NCI-H526 treated with DMSO at 0.1 percent for 48 hours (cell line): ENCODE measurements around the gene ODC1.
"Not testable (repeated sequence)": the region's sequence is repeated elsewhere in the genome, so short reads cannot be mapped to it uniquely, and the experiment has no call there.

Source experiments
- DNase-seq: peaks from one replicate; lab custom pipeline; 2025; lab: John Stamatoyannopoulos, UW

ODC1 gene

GRCh38 chr2:10478298-10478625 is 30.1 kb upstream of the ODC1 start:
- DNase-seq, result no peak

- DNase-seq, result no peak
Measured at GRCh38 chr2:10477443-10478297, 29.5 kb upstream of the ODC1 start.

- DNase-seq, result no peak
Measured at GRCh38 chr2:10476723-10477442, 28.8 kb upstream of the ODC1 start.

GRCh38 chr2:10475811-10476660 is 27.9 kb upstream of the ODC1 start:
- DNase-seq, result no peak

DNA sequence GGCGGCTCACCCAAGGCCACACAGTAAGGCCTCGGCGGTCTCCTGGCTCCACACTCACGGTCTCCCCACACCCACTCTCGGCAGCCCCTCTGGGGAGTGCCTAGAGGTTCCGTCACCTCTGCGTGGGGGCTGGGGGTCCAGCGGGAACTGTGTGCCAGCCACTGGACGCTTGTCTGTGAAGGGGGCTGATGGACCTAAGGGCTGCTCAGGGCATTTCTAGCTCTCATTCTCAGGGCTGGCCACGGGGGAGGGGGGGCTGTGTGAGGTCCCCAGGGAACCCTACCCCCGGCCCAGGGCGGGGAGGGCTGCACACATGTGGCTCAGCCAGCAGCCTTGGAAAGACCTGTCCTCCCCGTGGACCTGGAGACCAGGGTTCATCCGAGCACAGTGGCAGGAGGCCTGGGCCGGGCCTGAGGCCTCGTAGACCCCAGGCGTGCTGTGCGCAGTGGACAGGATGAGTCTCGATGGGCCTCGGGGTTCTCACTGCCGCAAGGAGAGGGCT is 27.1 kb upstream of the ODC1 start:
- DNase-seq, result no peak

DNA sequence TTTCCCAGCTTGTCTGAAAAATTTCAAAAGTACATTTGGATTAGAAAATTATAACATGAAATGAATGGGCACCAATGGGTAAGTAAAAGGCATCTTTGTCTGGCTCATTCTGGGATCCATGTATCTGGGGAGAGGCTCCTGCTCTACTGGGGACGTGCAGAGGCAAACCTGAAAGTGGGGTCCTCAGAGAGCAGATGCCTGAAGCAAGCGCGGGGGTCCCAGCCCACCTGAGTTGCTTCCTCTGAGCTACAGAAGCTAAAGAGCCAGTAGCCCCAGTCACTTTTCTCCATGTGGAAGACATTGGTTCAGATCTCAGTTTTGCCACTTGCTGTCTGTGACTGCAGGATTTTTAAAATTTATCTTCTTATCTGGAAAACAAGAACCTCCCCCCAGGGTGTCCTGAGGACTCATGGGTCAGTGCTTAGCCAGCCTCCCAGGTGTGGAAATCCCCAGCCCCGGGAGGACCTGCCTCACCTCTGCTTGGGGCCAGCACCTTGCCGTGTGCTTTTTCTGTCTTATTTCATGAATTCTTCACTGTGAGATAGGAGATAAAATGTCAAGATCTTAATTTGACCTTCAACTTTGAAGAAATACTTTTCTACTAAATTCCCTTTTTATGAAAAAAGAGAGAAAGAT is 25.1 kb upstream of the ODC1 start:
- no peak for DNase-seq

DNA sequence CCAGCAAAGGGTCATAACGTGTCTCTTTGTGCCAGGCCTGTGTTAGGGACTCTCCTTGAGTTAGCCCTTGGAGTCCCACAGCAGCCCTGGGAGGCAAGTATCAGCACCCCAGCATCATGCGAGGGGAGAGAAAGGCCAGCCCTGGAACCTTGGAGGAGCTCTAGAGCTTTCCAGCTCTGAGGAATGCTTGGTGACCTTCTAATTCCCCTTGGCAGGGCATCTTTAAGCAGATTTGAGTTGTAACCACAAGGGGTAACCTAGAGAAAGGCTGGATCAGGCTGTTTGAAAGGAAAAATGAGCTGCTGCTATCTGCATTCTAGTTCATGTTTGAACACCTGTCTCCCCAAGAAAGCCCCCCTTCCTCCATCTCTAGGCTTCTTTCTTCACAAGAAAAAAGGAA is 23.8 kb upstream of the ODC1 start:
- no peak for DNase-seq

GRCh38 chr2:10471046-10471571 is 23.0 kb upstream of the ODC1 start:
- DNase-seq, result no peak

DNA sequence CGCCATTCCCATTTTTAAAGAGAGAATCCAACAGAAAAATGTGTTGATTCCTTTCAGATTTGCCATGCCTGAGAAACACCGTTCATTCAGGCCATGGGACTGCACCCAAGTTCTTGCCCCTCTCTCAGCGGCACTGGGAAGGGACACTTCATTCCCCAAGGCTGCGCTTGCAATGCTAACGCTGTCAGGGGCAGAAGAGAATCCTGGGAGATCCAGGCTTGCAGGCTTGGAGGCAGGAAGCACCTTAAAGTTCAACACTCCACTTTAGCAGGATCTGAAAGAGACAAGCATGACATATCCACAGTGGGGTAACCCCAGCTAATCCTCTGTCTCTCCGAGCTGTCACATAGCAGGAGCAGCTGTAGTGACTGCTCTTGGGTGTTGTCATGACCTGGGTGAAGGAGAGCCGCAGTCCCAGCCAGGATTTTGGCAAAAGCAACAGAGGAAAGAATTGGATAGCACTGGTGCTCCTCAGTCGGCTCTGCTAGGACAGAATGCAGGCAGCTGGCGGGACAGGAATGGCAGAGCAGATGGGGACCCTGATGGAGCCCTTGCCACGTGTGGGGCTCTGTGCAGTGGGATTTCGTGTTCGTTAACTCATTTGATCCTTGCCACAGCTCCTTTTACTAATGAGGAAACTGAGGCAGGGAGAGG is 22.0 kb upstream of the ODC1 start:
- DNase-seq, result no peak

- no peak for DNase-seq
Measured at GRCh38 chr2:10469301-10469700, 21.2 kb upstream of the ODC1 start.

DNA sequence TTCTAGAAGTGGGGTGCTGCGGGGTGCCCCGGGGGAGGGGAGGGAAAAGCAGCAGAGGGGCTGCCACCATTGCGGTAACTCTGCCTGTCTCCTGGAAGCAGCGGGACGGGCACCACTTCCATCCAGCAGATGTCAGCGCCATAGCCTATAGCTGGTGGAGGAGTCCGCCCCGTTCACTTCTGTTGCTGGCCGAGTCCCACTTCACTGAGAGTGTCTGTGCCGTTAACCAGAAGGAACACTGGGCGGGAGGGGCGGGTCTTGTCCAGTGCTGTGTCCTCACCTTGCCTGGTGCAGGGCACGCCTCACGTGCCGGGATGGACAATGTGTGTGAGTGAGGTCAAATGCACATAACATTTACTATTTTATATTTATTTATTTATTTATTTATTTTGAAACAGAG is 19.3 kb upstream of the ODC1 start:
- no peak for DNase-seq

DNA sequence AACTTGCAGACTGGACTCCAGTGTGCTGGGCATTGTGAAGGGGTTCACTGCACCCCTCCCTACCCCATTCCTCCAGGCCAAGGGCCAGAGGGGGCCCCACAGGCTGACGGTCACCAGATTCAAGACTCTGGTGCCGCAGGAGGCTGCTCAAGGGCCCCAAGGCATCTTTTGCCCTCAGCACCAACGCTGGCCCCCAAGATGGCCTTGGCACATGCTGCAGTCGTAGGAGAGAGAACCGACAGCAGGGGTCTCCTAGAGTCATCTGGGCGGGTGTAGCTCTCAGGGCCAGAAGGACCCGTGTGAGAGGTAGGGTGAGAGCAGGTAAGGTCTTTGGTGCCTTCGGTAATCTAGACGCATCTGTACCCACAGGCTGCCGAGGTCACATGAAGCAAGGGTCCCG is 18.7 kb upstream of the ODC1 start:
- DNase-seq, result no peak

- DNase-seq, result peak; percentile 57
Measured at GRCh38 chr2:10465910-10466309, 17.8 kb upstream of the ODC1 start.

DNA sequence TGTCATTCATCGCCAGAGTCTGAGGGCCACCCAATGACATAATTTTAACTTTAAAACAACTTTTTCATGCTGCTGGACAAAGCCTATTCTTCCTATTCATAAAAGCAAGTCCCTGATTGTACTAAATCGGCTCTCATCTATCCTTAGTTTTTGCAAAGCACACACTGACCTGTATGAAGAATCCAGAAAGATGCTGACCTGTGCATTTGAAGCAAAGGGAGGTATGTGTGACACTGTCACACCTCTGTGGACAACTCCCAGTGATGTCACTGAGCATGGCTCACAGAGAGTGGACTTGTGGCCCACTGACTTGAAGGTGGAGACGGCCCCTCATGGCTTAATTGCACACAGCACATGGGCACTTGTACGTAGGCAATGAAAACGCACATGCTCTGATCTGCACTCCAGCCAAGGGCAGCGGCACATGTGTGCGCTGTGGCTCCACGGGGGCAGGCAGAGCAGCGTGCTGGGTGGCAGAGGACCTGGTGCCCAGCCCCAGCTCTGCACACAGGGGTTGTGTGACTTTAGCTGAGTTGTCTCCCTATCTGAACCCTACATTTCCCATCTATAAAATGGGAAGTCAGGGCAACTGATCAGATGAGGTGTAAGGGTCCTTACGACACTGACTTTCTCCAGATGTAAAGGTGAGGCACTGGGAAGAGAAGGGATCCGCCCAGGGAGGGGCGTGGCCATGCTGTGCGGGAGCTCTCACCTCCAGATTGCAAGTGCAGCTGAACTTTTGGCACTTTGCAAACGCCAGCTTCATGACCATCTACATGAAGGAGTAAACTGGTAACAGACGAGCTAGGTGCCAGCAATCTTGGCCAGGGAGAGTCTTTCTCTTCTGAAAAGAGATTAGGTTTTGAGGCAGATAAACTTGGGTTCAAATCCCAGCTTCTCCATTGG is 14.3 kb upstream of the ODC1 start:
- DNase-seq, result no peak

GRCh38 chr2:10460366-10460796 is 12.3 kb upstream of the ODC1 start:
- no peak for DNase-seq

GRCh38 chr2:10457846-10458598 is 9.9 kb upstream of the ODC1 start:
- DNase-seq, result no peak

GRCh38 chr2:10457195-10457594 is 9.1 kb upstream of the ODC1 start:
- not testable (repeated sequence) for DNase-seq

DNA sequence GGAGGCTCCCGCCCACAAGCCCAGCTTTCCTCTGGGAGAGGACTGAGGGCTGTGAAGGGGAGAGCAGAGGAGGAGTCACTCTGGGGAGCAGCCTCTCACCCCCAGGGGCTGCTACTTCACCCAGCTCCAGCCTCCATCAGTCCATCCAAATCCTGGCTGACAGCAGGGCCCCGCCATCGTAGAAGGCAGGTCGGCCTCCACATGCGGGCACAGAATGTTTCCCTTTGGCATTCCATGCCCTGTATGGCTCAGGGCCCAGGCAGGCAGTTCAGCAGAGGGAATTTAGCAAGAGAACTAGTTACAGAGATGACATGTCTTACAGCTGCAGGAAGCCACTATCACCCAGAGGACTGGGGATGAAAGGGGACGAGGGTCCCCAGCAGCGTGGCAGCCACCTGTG is 6.4 kb upstream of the ODC1 start:
- DNase-seq, result no peak

DNA sequence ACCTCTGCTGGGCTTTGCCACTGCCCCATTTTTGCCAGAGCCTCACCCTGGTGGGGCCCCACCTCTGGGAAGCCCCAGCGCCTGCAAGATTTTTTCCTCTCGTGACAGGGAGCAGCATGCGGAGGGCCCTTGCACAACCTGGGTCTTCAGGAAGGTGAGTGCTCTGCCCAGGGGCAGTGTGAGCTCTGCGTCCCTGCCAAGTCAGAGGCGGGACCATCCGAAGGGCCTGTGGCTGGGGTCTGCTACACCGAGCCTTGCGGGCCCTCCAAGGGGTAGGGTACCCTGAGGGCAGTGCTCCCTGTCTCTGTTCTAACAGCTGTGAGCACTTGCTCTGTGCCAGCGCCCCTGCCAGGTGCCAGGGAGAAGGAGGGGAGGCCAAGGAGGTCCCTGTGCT is 5.8 kb upstream of the ODC1 start:
- DNase-seq, result no peak
